BJ (cell line): ENCODE data around the gene DHCR7. TPM values are rescaled to one million over a fixed set of nuclear protein-coding genes. Genes with fewer than 3 reads are reported as not detected.

Source experiments
- CTCF ChIA-PET: fragments of 350-600 bp; formaldehyde crosslinking; extraction: SDS; loops from one replicate; lab custom pipeline; 2021; ENCODE audit warnings: antibody characterized with exemption, inconsistent platforms; lab: Yijun Ruan, JAX
- POLR2A ChIA-PET: fragments of 300-600 bp; sonication (Branson Sonifier 250); formaldehyde crosslinking; extraction: SDS; loops from one replicate; lab custom pipeline; 2021; ENCODE audit warnings: antibody characterized with exemption; lab: Charles Lee
- DNase-seq: peaks from one replicate; pipeline ENCODE4 v3.0.0-alpha.2; 2011; ENCODE audit warnings: low read depth
- H3K27me3 ChIP-seq: 2 replicates; pipeline ENCODE4 v1.6.0; 2011; ENCODE audit warnings: low read length; ENCODE audit not compliant: control insufficient read depth, insufficient read depth
- H3K36me3 ChIP-seq: 2 replicates; pipeline ENCODE4 v1.5.1; 2011; ENCODE audit warnings: low read length; ENCODE audit not compliant: control insufficient read depth, insufficient read depth
- H3K4me3 ChIP-seq: 2 replicates; pipeline ENCODE4 v1.5.1; 2011; ENCODE audit warnings: low read depth, mild to moderate bottlenecking, control low read depth, low read length
- CTCF ChIP-seq: IDR thresholded peaks from 2 replicates; pipeline ENCODE4 v1.5.1; 2011; ENCODE audit warnings: low read depth, mild to moderate bottlenecking, control low read depth, inconsistent platforms, low read length, moderate library complexity; ENCODE audit not compliant: insufficient read depth
- polyA plus RNA-seq: library from polyadenylated mRNA; depleted of rRNA; stranded (reverse); fragments of >200 nt; gene quantifications from 2 replicates; pipeline ENCODE4 v1.2.3, GENCODE V29; 2011

The DHCR7 gene
- polyA plus RNA-seq, 1 experiment = 61.1 TPM

GRCh38 chr11:71467164-71467563 lies 19.0 kb upstream of the DHCR7 start:
- H3K36me3 ChIP-seq = peaks cover 12% of the 10 kb centered on the region
- no peak for TF ChIP-seq CTCF
- H3K27me3 ChIP-seq = no peaks in the 10 kb centered on the region
- ChIA-PET POLR2A (no interaction called here), CTCF (no interaction called here)
- H3K4me3 ChIP-seq = no peak overlapping the region
- DNase-seq = no peak

- no peak for DNase-seq
- Histone ChIP-seq H3K4me3 (no peak overlapping the region), H3K36me3 (peaks cover 10% of the 10 kb centered on the region), H3K27me3 (no peaks in the 10 kb centered on the region)
- ChIA-PET CTCF (no interaction called here), POLR2A (no interaction called here)
- TF ChIP-seq CTCF = no peak
Measured at GRCh38 chr11:71466358-71466757, 18.2 kb upstream of the DHCR7 start.

GRCh38 chr11:71465054-71465453 lies 16.9 kb upstream of the DHCR7 start:
- no peak for DNase-seq
- no peak for TF ChIP-seq CTCF
- no peak overlapping the region for H3K4me3 ChIP-seq
- no peaks in the 10 kb centered on the region for H3K27me3 ChIP-seq
- H3K36me3 ChIP-seq = peaks cover 13% of the 10 kb centered on the region
- ChIA-PET CTCF (no interaction called here), POLR2A (no interaction called here)

GRCh38 chr11:71463331-71464211 lies 15.4 kb upstream of the DHCR7 start:
- Histone ChIP-seq H3K27me3 (no peaks in the 10 kb centered on the region), H3K4me3 (no peak overlapping the region), H3K36me3 (peaks cover 27% of the 10 kb centered on the region)
- no peak for TF ChIP-seq CTCF
- DNase-seq = no peak
- POLR2A ChIA-PET = no interaction called here
- CTCF ChIA-PET = interaction anchor here (1.2 kb wide), 1 partner anchor 11 kb away, joined by 3 read pairs; no protein-coding TSS in a partner anchor

- DNase-seq = no peak
- H3K4me3 ChIP-seq = no peak overlapping the region
- ChIA-PET CTCF (interaction anchor here (1.2 kb wide), 1 partner anchor 12 kb away, joined by 3 read pairs; no protein-coding TSS in a partner anchor), POLR2A (no interaction called here)
- H3K36me3 ChIP-seq = peaks cover 32% of the 10 kb centered on the region
- no peak for TF ChIP-seq CTCF
- H3K27me3 ChIP-seq = no peaks in the 10 kb centered on the region
Measured at GRCh38 chr11:71462726-71463125, 14.5 kb upstream of the DHCR7 start.
